Fibroblast of pulmonary artery (primary cell): Measurements from ENCODE around the gene MDGA2.
"Not testable (repeated sequence)": the region's sequence is repeated elsewhere in the genome, so short reads cannot be mapped to it uniquely, and the experiment has no call there.

Experiments
- DNase-seq: peaks from one replicate; pipeline ENCODE4 v3.0.0-alpha.2; 2010; ENCODE audit warnings: low read depth
- H3K4me3 ChIP-seq: replicated peaks from 2 replicates; pipeline ENCODE4 v1.5.1; 2011; ENCODE audit warnings: low read depth, mild to moderate bottlenecking, control low read depth, low read length, moderate library complexity
- TF ChIP-seq, protein P1 (sequence below): IDR thresholded peaks from 2 replicates; pipeline ENCODE4 v1.5.1; 2011; ENCODE audit warnings: mild to moderate bottlenecking, control low read depth, low read length, inconsistent platforms; ENCODE audit errors: missing control alignments

The MDGA2 gene

DNA sequence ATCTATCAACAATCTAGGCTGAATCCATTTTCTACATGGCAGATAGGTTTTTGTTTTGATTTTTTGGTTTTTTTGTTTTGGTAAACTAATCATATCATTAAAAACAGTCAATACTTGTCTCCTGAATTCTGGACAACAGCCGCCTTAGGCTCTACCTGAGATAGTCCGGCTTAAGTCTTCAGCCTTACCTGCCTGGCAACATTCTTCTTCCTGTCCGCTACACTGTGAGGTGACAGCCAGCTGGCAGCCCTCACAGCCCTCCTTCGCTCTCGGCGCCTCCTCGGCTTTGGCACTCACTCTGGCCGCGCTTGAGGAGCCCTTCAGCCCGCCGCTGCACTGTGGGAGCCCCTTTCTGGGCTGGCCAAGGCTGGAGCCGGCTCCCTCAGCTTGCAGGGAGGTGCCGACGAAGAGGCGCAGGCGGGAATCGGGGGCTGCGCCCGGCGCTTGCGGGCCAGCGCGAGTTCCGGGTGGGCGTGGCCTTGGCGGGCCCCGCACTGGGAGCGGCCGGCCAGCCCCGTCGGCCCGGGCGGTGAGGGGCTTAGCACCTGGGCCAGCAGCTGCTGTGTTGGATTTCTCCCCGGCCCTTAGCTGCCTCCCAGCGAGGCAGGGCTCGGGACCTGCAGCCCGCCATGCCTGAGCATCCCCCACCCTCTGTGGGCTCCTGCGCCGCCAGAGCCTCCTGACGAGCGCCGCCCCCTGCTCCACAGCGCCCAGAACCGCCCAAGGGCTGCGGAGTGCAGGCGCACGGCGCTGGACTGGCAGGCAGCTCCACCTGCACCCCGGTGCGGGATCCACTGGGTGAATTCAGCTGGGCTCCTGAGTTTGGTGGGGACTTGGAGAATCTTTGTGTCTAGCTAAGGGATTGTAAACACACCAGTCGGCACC is 49.0 kb downstream of the MDGA2 start:
- TF ChIP-seq, protein P1, sequence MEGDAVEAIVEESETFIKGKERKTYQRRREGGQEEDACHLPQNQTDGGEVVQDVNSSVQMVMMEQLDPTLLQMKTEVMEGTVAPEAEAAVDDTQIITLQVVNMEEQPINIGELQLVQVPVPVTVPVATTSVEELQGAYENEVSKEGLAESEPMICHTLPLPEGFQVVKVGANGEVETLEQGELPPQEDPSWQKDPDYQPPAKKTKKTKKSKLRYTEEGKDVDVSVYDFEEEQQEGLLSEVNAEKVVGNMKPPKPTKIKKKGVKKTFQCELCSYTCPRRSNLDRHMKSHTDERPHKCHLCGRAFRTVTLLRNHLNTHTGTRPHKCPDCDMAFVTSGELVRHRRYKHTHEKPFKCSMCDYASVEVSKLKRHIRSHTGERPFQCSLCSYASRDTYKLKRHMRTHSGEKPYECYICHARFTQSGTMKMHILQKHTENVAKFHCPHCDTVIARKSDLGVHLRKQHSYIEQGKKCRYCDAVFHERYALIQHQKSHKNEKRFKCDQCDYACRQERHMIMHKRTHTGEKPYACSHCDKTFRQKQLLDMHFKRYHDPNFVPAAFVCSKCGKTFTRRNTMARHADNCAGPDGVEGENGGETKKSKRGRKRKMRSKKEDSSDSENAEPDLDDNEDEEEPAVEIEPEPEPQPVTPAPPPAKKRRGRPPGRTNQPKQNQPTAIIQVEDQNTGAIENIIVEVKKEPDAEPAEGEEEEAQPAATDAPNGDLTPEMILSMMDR = no peak
- no peak for DNase-seq
- H3K4me3 ChIP-seq = no peak overlapping the region

- H3K4me3 ChIP-seq, DNase-seq: not testable (repeated sequence)
These were observed 51.3 kb downstream of the MDGA2 start for GRCh38 chr14:47624126-47624525.

DNA sequence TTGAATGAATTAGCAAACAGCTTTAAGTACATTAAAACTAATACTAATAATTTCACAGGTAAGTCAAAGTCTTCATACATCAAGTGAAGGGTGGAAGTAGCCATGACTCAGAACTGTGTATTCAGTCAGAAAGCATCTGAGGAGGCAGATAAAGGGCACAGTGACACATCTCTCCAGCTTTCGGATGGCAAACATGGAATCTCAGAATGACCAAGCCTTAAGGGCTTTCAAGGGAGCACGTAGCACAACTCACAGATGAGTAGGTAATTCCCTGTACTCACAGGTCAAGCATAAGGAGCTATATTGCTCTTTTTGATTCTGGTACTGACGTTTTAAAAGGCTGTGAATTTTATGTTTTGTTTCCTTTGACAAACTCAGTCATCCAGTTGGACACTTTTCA is 56.0 kb downstream of the MDGA2 start:
- DNase-seq = no peak
- TF ChIP-seq, protein P1 = no peak
- no peak overlapping the region for H3K4me3 ChIP-seq

DNA sequence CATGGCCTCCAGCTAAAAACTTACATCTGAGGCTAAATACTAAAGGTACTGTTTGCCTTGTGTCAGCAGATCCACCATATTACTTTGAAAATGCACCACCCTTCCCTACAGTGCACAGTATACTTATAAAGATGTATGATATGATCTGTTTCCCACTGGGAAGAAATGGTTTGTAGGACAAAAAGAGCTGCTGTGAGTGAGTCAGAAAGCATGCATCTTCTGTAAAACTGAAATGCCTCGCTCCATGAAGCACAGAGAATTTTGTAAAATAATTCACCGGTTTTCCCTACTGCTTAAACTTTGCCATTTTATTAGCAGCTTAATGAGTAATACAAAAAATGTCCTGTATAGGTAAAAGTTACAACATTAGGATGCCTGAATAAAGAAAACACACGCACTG is 68.8 kb downstream of the MDGA2 start:
- TF ChIP-seq, protein P1 = no peak
- no peak overlapping the region for H3K4me3 ChIP-seq
- no peak for DNase-seq

DNA sequence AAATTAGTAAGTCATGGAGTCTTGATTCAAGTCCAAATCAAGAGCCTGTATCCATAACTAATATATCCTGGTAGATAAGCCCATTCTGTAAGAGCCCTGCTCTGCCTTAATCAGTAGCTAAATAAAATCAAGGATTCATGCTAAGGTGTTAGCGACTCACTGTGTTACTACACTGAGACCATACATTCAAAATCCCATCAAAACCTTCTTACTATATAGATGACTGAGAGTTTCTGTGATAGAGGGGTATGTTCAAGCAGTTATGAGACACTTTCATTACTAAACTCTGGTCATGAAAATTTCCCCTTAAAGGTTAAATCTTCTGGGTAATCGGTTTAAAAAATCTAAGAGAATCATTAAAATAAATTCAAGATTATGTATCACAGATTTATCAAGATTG is 78.5 kb downstream of the MDGA2 start:
- TF ChIP-seq, protein P1 = no peak
- H3K4me3 ChIP-seq = no peak overlapping the region
- DNase-seq = no peak

GRCh38 chr14:47596232-47596631 is 79.2 kb downstream of the MDGA2 start:
- no peak for DNase-seq
- no peak overlapping the region for H3K4me3 ChIP-seq
- TF ChIP-seq, protein P1 = no peak

GRCh38 chr14:47595552-47595951 is 79.9 kb downstream of the MDGA2 start:
- DNase-seq = no peak
- no peak overlapping the region for H3K4me3 ChIP-seq
- TF ChIP-seq, protein P1 = no peak
